A549 (cell line): ENCODE measurements around the gene TAAR9.

Source experiments
- ESRRA ChIP-seq: fragments of 150-350 bp; IDR thresholded peaks from 2 replicates; pipeline ENCODE4 v1.6.1; 2014; ENCODE audit warnings: mild to moderate bottlenecking, low read length, borderline replicate concordance
- JUNB ChIP-seq: fragments of >200 bp; sonication (Bioruptor Twin); formaldehyde crosslinking; IDR thresholded peaks from 2 replicates; pipeline ENCODE4 v1.6.1; 2016
- MAFK ChIP-seq: fragments of 450-650 bp; IDR thresholded peaks from 2 replicates; pipeline ENCODE4 v1.6.1; 2014; ENCODE audit not compliant: partially characterized antibody
- PHF8 ChIP-seq: fragments of 200-600 bp; sonication (generic); IDR thresholded peaks from 2 replicates; pipeline ENCODE4 v1.6.1; 2016; ENCODE audit warnings: low read depth, mild to moderate bottlenecking, antibody characterized with exemption, moderate library complexity, borderline replicate concordance
- POLR2A ChIP-seq: IDR thresholded peaks from 2 replicates; pipeline ENCODE4 v1.6.1; 2012; ENCODE audit warnings: mild to moderate bottlenecking, low read length
- TF ChIP-seq, protein P1 (sequence below): fragments of >200 bp; sonication (Bioruptor Twin); formaldehyde crosslinking; IDR thresholded peaks from 3 replicates; pipeline ENCODE4 v1.5.1; 2016

DNA sequence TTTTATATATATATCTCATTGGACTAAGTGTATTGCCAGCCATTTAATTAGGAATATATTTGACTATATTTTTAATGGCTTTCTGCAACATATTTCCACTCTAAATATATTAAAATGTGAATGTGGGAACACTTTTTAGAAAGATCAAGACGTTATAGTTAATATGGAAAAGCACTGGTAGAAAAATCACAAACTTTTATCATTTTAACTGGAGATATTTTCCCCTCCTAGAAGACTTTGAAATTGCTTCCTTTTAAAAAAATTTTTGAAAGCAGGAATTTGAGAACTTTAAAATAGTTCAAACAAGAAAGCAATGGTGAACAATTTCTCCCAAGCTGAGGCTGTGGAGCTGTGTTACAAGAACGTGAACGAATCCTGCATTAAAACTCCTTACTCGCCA lies at the start of gene TAAR9:
- TF ChIP-seq POLR2A = no peak
- TF ChIP-seq, protein P1, sequence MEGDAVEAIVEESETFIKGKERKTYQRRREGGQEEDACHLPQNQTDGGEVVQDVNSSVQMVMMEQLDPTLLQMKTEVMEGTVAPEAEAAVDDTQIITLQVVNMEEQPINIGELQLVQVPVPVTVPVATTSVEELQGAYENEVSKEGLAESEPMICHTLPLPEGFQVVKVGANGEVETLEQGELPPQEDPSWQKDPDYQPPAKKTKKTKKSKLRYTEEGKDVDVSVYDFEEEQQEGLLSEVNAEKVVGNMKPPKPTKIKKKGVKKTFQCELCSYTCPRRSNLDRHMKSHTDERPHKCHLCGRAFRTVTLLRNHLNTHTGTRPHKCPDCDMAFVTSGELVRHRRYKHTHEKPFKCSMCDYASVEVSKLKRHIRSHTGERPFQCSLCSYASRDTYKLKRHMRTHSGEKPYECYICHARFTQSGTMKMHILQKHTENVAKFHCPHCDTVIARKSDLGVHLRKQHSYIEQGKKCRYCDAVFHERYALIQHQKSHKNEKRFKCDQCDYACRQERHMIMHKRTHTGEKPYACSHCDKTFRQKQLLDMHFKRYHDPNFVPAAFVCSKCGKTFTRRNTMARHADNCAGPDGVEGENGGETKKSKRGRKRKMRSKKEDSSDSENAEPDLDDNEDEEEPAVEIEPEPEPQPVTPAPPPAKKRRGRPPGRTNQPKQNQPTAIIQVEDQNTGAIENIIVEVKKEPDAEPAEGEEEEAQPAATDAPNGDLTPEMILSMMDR = no peak
- no peak for TF ChIP-seq JUNB
- no peak for TF ChIP-seq ESRRA
- no peak for TF ChIP-seq PHF8
- TF ChIP-seq MAFK = no peak
